GM19324 (cell line): ENCODE measurements around the gene STAT5B.
"Not testable (repeated sequence)": the region's sequence is repeated elsewhere in the genome, so short reads cannot be mapped to it uniquely, and the experiment has no call there.

ENCODE experiments used
- ATAC-seq: cut with Tn5 transposase; IDR thresholded peaks from one replicate; pipeline ENCODE4 v1.9.1; 2021; ENCODE audit warnings: mild to moderate bottlenecking, moderate library complexity; ENCODE audit not compliant: unreplicated experiment, low FRiP score

Gene STAT5B

GRCh38 chr17:42201458-42201772 lies 74.8 kb downstream of the STAT5B start:
- ATAC-seq: no peak

GRCh38 chr17:42200706-42201457 lies 75.3 kb downstream of the STAT5B start:
- no peak for ATAC-seq

- ATAC-seq: no peak
These were observed 76.7 kb downstream of the STAT5B start for GRCh38 chr17:42199416-42200011.

GRCh38 chr17:42198897-42199296 lies 77.3 kb downstream of the STAT5B start:
- no peak for ATAC-seq

- no peak for ATAC-seq
These were observed 78.5 kb downstream of the STAT5B start for GRCh38 chr17:42197564-42198156.

GRCh38 chr17:42193969-42194899 lies 82.0 kb downstream of the STAT5B start, which contains the start of gene GHDC:
TSS of gene GHDC (minus strand) at chr17:42194494. CDS start at chr17:42193581, 913 bp downstream.
- peak; percentile 84 for ATAC-seq

GRCh38 chr17:42193216-42193968 lies 82.8 kb downstream of the STAT5B start:
- ATAC-seq: no peak

GRCh38 chr17:42192189-42193126 lies 83.7 kb downstream of the STAT5B start:
- ATAC-seq: no peak

- no peak for ATAC-seq
These were observed 84.9 kb downstream of the STAT5B start for GRCh38 chr17:42191275-42191608.

- ATAC-seq: no peak
These were observed 85.5 kb downstream of the STAT5B start for GRCh38 chr17:42190491-42191274.

- ATAC-seq: no peak
These were observed 86.6 kb downstream of the STAT5B start for GRCh38 chr17:42189651-42189965.

GRCh38 chr17:42188749-42189650 lies 87.2 kb downstream of the STAT5B start:
- ATAC-seq: no peak

- no peak for ATAC-seq
These were observed 88.4 kb downstream of the STAT5B start for GRCh38 chr17:42187833-42188232.

- ATAC-seq: not testable (repeated sequence)
These were observed 90.0 kb downstream of the STAT5B start for GRCh38 chr17:42186191-42186590.

GRCh38 chr17:42185621-42185930 lies 90.6 kb downstream of the STAT5B start:
- no peak for ATAC-seq

- no peak for ATAC-seq
These were observed 91.2 kb downstream of the STAT5B start, which contains the start of gene HCRT for GRCh38 chr17:42184713-42185620. TSS of gene HCRT (minus strand) at chr17:42185452. CDS start at chr17:42185365, 87 bp downstream.
